Loucy (cell line): ENCODE data around the gene TBCE.

ENCODE experiments used
- H2AFZ ChIP-seq: fragments of 200-600 bp; sonication (generic); 2 replicates; pipeline ENCODE4 v1.6.0; 2016; ENCODE audit warnings: antibody characterized with exemption, mild to moderate bottlenecking, low read length, moderate library complexity
- H3F3A ChIP-seq: fragments of 200-600 bp; 2 replicates; pipeline ENCODE4 v1.6.0; 2016; ENCODE audit warnings: antibody characterized with exemption, low read depth, mild to moderate bottlenecking
- H3K27me3 ChIP-seq: fragments of 200-600 bp; sonication (generic); 2 replicates; pipeline ENCODE4 v1.6.1; 2014; ENCODE audit warnings: low read length, mild to moderate bottlenecking; ENCODE audit not compliant: insufficient read depth, poor library complexity, severe bottlenecking
- H3K36me3 ChIP-seq: fragments of 200-600 bp; sonication (generic); 2 replicates; pipeline ENCODE4 v1.6.1; 2016; ENCODE audit warnings: low read length; ENCODE audit not compliant: insufficient read depth
- H3K4me1 ChIP-seq: fragments of 200-600 bp; sonication (generic); 2 replicates; pipeline ENCODE4 v1.5.1; 2014; ENCODE audit warnings: low read length, mild to moderate bottlenecking; ENCODE audit not compliant: insufficient read depth, poor library complexity, severe bottlenecking
- H3K4me2 ChIP-seq: fragments of 200-600 bp; sonication (generic); 2 replicates; pipeline ENCODE4 v1.6.0; 2014; ENCODE audit warnings: antibody characterized with exemption, low read length, low read depth, mild to moderate bottlenecking; ENCODE audit not compliant: poor library complexity, severe bottlenecking
- H3K4me3 ChIP-seq: fragments of 200-600 bp; sonication (generic); 2 replicates; pipeline ENCODE4 v1.5.1; 2014; ENCODE audit warnings: low read length, mild to moderate bottlenecking, mixed read lengths; ENCODE audit not compliant: poor library complexity, severe bottlenecking
- H3K79me2 ChIP-seq: fragments of 200-600 bp; sonication (generic); 2 replicates; pipeline ENCODE4 v1.6.1; 2014; ENCODE audit warnings: low read length; ENCODE audit not compliant: insufficient read depth
- H3K9ac ChIP-seq: fragments of 200-600 bp; sonication (generic); 2 replicates; pipeline ENCODE4 v1.6.0; 2014; ENCODE audit warnings: mild to moderate bottlenecking, low read depth, low read length, moderate library complexity; ENCODE audit not compliant: poor library complexity, severe bottlenecking
- H3K9me2 ChIP-seq: fragments of 200-600 bp; sonication (generic); replicated peaks from 2 replicates; pipeline ENCODE4 v1.6.1; 2016; ENCODE audit warnings: low read depth, low read length, mixed read lengths
- H3K9me3 ChIP-seq: fragments of 200-600 bp; sonication (generic); 2 replicates; pipeline ENCODE4 v1.6.1; 2014; ENCODE audit warnings: mild to moderate bottlenecking, antibody characterized with exemption, low read length, low read depth; ENCODE audit not compliant: insufficient read depth
- H4K20me1 ChIP-seq: fragments of 200-600 bp; sonication (generic); 2 replicates; pipeline ENCODE4 v1.6.0; 2014; ENCODE audit warnings: antibody characterized with exemption, low read length, mild to moderate bottlenecking; ENCODE audit not compliant: insufficient read depth, poor library complexity, severe bottlenecking
- CTCF ChIP-seq: fragments of 200-600 bp; sonication (generic); conservative IDR thresholded peaks from 2 replicates; pipeline ENCODE4 v1.5.1; 2014; ENCODE audit warnings: mild to moderate bottlenecking, antibody characterized with exemption, low read length
- EZH2phosphoT487 ChIP-seq: fragments of 200-600 bp; IDR thresholded peaks from 2 replicates; pipeline ENCODE4 v1.6.1; 2018; ENCODE audit warnings: antibody characterized with exemption, mild to moderate bottlenecking, moderate library complexity, borderline replicate concordance

Gene TBCE

GRCh38 chr1:235495030-235495429 lies 127.8 kb downstream of the TBCE start:
- H3K4me3 ChIP-seq, result no peak overlapping the region

GRCh38 chr1:235495551-235495950 lies 128.3 kb downstream of the TBCE start:
- Histone ChIP-seq H3K27me3 (no peaks in the 10 kb centered on the region), H3K4me2 (no peak overlapping the region), H3K36me3 (peaks cover 21% of the 10 kb centered on the region), H4K20me1 (peaks cover 5% of the 10 kb centered on the region), H3K4me1 (peaks cover 33% of the 10 kb centered on the region), H2AFZ (no peak overlapping the region), H3K9me3 (no peaks in the 10 kb centered on the region), H3K9me2 (no peaks in the 10 kb centered on the region), H3F3A (no peaks in the 10 kb centered on the region), H3K4me3 (no peak overlapping the region), H3K79me2 (peaks cover 38% of the 10 kb centered on the region), H3K9ac (no peak overlapping the region)
- TF ChIP-seq CTCF, result no peak

More at GRCh38 chr1:235495030-235495429, 127.8 kb downstream of the TBCE start:
- H3F3A ChIP-seq, result no peaks in the 10 kb centered on the region
- no peaks in the 10 kb centered on the region for H3K27me3 ChIP-seq
- no peak overlapping the region for H2AFZ ChIP-seq
- H4K20me1 ChIP-seq, result peaks cover 3% of the 10 kb centered on the region
- peaks cover 28% of the 10 kb centered on the region for H3K4me1 ChIP-seq
- no peak for TF ChIP-seq EZH2phosphoT487
- TF ChIP-seq CTCF, result no peak
- H3K9me3 ChIP-seq, result no peaks in the 10 kb centered on the region
- peaks cover 21% of the 10 kb centered on the region for H3K36me3 ChIP-seq
- H3K9me2 ChIP-seq, result no peaks in the 10 kb centered on the region
- peaks cover 33% of the 10 kb centered on the region; the same call in 1 of the 2 replicates for H3K79me2 ChIP-seq
- no peak overlapping the region for H3K9ac ChIP-seq
- no peak overlapping the region for H3K4me2 ChIP-seq

GRCh38 chr1:235500971-235501540 lies 133.8 kb downstream of the TBCE start:
- Histone ChIP-seq H3K79me2 (peaks cover 70% of the 10 kb centered on the region), H3K9ac (no peak overlapping the region), H2AFZ (no peak overlapping the region), H3K4me3 (peak overlapping the region; percentile 26), H3K4me2 (peak overlapping the region; percentile 85), H4K20me1 (peaks cover 15% of the 10 kb centered on the region), H3K36me3 (no peaks in the 10 kb centered on the region), H3K4me1 (peaks cover 34% of the 10 kb centered on the region), H3K27me3 (no peaks in the 10 kb centered on the region), H3F3A (0 out of 2 replicates have a peak, but pooled peaks cover 3% of the 10 kb centered on the region), H3K9me3 (no peaks in the 10 kb centered on the region), H3K9me2 (no peaks in the 10 kb centered on the region)
- no peak for TF ChIP-seq CTCF
- TF ChIP-seq EZH2phosphoT487, result no peak
